Fibroblast of pulmonary artery (primary cell): Measurements from ENCODE around the gene CELSR1.

Experiments used
- DNase-seq: peaks from one replicate; pipeline ENCODE4 v3.0.0-alpha.2; 2010; ENCODE audit warnings: low read depth
- H3K4me3 ChIP-seq: replicated peaks from 2 replicates; pipeline ENCODE4 v1.5.1; 2011; ENCODE audit warnings: low read depth, mild to moderate bottlenecking, control low read depth, low read length, moderate library complexity
- CTCF ChIP-seq: IDR thresholded peaks from 2 replicates; pipeline ENCODE4 v1.5.1; 2011; ENCODE audit warnings: mild to moderate bottlenecking, control low read depth, low read length, inconsistent platforms; ENCODE audit errors: missing control alignments

The CELSR1 gene

DNA sequence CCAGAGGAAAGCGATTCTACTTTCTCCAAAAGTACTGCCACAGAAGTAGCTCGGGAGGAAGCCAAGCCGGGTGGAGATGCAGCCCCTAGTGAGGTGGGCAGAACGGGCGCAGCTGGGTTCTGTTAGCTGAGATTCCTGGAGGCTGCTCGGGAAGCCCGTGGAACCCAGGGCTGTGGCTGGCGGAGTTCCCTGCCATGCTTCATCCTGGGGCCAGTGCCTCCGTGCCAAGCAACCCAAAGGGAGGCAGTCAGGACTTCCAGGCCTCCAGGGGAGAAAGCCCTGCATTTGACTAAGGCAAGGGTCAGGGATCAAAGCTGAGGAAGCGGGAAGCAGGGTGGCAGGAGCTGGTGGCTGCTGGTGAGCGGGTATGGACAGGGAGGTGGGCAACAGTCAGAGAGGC, 208.6 kb downstream of the CELSR1 start:
- no peak for TF ChIP-seq CTCF
- DNase-seq, result no peak

DNA sequence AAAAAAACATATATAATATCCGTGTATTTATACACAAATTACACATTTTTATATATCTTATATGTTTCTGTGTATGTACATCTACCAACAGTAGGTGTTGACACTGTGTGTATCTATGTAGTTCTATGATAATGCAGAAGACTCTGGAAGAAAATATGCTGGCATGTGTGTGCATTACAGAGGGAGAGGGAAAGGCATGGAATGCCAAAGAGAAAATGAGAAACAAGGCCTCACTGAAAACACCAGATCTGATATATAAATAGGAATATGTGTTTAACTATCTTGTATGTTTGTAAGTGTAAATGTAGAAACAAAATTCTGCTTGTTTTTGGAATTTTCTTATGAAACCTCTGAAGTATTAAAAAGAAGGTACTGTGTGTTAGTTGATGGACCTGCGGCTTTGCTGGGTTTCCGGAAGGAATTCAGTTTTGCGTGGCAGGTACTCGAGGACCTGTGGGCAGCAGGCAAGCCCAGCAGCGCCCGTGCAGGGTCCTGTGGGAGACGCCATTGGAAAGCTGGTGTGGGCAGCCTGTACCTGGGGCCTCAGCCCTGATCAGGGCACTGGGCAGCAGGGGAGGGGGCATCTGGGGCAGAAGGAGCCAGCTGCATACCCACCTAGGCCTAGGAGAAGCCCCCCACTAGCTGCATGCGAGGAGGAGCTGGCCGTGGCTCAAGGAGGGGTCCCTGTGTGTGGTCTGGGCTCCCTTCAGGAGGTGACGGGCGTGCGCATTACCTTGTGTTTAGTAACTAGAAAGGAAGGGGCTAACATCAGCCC, 209.5 kb downstream of the CELSR1 start:
- TF ChIP-seq CTCF, result no peak
- no peak overlapping the region for H3K4me3 ChIP-seq
- DNase-seq, result no peak

More for the DNA sequence above, 208.6 kb downstream of the CELSR1 start:
- no peak overlapping the region for H3K4me3 ChIP-seq

DNA sequence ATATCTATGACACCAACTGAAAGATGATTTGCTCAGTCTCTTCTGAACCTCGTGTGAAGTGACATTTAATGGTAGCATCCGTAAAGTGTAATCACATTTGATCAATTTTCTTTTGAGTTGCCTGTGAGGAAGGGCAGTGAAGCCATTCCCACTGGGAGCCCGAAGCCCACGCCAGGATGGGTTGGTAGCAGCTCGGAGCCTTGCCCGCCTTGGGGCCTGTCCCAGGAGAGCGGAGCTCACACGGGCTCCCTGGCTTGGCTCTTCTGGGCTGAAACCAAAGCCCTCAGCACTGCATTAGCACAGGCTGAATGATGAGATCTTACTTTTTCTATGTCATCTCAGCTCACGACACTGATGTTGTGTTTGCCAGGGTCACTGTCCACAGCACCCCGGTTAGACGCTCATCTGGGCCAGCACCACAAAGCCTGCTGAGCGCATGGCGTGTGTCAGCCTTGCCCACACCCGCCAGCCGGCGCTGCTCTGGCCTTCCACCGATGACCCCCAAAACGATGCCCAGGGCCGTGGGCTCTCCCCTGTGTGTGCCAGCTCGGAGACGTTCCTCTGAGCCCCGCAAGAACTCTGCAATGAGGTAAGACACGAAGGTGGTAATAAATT, 211.2 kb downstream of the CELSR1 start:
- no peak overlapping the region for H3K4me3 ChIP-seq
- no peak for DNase-seq
- TF ChIP-seq CTCF, result no peak

DNA sequence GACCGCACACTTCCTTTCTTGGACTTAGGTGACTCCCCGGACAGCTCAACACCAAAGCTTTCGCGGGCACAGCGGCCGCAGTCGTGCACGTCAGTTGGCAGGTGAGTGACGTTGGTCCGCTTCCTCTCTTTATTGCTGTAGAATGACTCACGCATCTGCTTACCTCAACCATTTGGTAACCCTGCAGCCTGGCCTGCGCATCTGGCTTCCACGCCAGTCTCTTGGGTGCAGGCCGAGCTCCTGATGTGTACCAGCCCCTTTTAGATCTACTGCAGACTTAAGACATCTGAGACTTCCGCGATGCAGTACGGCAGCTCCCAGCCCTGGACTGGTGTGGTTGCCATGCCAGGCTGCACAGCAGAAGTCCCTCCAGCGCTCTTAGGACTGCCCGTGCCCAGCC, 214.3 kb downstream of the CELSR1 start:
- no peak overlapping the region for H3K4me3 ChIP-seq
- no peak for DNase-seq
- TF ChIP-seq CTCF, result no peak

DNA sequence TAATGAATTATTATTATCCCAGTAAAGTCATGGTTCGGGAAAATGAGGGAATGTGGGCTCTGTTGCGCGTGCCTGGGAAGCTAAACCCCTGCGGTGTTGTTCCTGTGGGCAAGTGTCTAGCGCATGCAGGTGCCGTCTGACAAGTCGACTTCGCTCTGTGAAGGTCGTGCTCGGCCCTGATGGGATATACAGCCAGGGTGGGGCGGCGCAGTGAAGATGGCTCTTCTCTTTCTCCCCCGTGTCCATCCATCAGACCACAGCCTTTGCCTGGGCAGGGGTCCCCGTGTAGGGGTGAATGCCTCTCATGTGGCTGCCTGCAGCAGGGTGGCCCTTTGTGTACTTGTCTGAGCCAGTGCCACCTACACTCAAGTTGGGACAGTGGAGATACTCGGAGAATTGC, 214.7 kb downstream of the CELSR1 start:
- no peak overlapping the region for H3K4me3 ChIP-seq
- DNase-seq, result no peak
- TF ChIP-seq CTCF, result no peak

GRCh38 chr22:46320716-46321386, 216.6 kb downstream of the CELSR1 start:
- TF ChIP-seq CTCF, result no peak
- no peak for DNase-seq
- H3K4me3 ChIP-seq, result no peak overlapping the region
